ENCODE results near the gene PIM3.

PIM3 gene

GRCh38 chr22:49966774-49967705, 6.5 kb downstream of the PIM3 start:
- H3K27ac ChIP-seq = peak overlapping the region; percentile 51
- H3K4me1 ChIP-seq = peaks cover 3% of the 10 kb centered on the region
- no peaks in the 10 kb centered on the region for H3K79me2 ChIP-seq
- H2AFZ ChIP-seq = no peak overlapping the region
- no peak overlapping the region for H3K9ac ChIP-seq
- H3K36me3 ChIP-seq (ENCODE audit: control insufficient read depth, insufficient read depth, low read length) = no peaks in the 10 kb centered on the region
- H3K9me3 ChIP-seq (ENCODE audit: control insufficient read depth, low read length) = no peaks in the 10 kb centered on the region
- H3K4me2 ChIP-seq (ENCODE audit: low read length) = peak overlapping the region; percentile 29
- H3K27me3 ChIP-seq (ENCODE audit: control insufficient read depth, insufficient read depth, low read length) = no peaks in the 10 kb centered on the region
- TF ChIP-seq CTCF (IDR thresholded peaks at IDR 0.05) = no peak
- no peak overlapping the region for H3K4me3 ChIP-seq (ENCODE audit: low read depth, low read length)

GRCh38 chr22:49967706-49968208, 7.2 kb downstream of the PIM3 start:
- H3K27ac ChIP-seq = peak overlapping the region; percentile 51
- H3K4me2 ChIP-seq (ENCODE audit: low read length) = peak overlapping the region; percentile 29
- no peak overlapping the region for H3K9ac ChIP-seq
- H3K4me3 ChIP-seq (ENCODE audit: low read depth, low read length) = no peak overlapping the region
- no peaks in the 10 kb centered on the region for H3K9me3 ChIP-seq (ENCODE audit: control insufficient read depth, low read length)
- H2AFZ ChIP-seq = no peak overlapping the region
- no peaks in the 10 kb centered on the region for H3K27me3 ChIP-seq (ENCODE audit: control insufficient read depth, insufficient read depth, low read length)
- TF ChIP-seq CTCF (IDR thresholded peaks at IDR 0.05) = no peak
- H3K36me3 ChIP-seq (ENCODE audit: control insufficient read depth, insufficient read depth, low read length) = no peaks in the 10 kb centered on the region
- peaks cover 3% of the 10 kb centered on the region for H3K4me1 ChIP-seq
- H3K79me2 ChIP-seq = no peaks in the 10 kb centered on the region

GRCh38 chr22:49968313-49968830, 7.8 kb downstream of the PIM3 start:
- no peak overlapping the region for H2AFZ ChIP-seq
- no peak overlapping the region for H3K27ac ChIP-seq
- no peak for TF ChIP-seq CTCF (IDR thresholded peaks at IDR 0.05)
- no peaks in the 10 kb centered on the region for H3K79me2 ChIP-seq
- H3K9ac ChIP-seq = no peak overlapping the region
- H3K9me3 ChIP-seq (ENCODE audit: control insufficient read depth, low read length) = no peaks in the 10 kb centered on the region
- H3K4me3 ChIP-seq (ENCODE audit: low read depth, low read length) = no peak overlapping the region
- peaks cover 3% of the 10 kb centered on the region for H3K4me1 ChIP-seq
- no peaks in the 10 kb centered on the region for H3K27me3 ChIP-seq (ENCODE audit: control insufficient read depth, insufficient read depth, low read length)
- H3K36me3 ChIP-seq (ENCODE audit: control insufficient read depth, insufficient read depth, low read length) = no peaks in the 10 kb centered on the region
- H3K4me2 ChIP-seq (ENCODE audit: low read length) = no peak overlapping the region

- peaks cover 3% of the 10 kb centered on the region for H3K4me1 ChIP-seq
Measured at GRCh38 chr22:49968831-49969661, 8.5 kb downstream of the PIM3 start.

More at GRCh38 chr22:49968831-49969661, 8.5 kb downstream of the PIM3 start:
- no peak overlapping the region for H3K4me3 ChIP-seq (ENCODE audit: low read depth, low read length)
- no peaks in the 10 kb centered on the region for H3K36me3 ChIP-seq (ENCODE audit: control insufficient read depth, insufficient read depth, low read length)
- no peaks in the 10 kb centered on the region for H3K79me2 ChIP-seq
- H2AFZ ChIP-seq = no peak overlapping the region
- no peaks in the 10 kb centered on the region for H3K27me3 ChIP-seq (ENCODE audit: control insufficient read depth, insufficient read depth, low read length)
- H3K27ac ChIP-seq = no peak overlapping the region
- H3K4me2 ChIP-seq (ENCODE audit: low read length) = no peak overlapping the region
- H3K9me3 ChIP-seq (ENCODE audit: control insufficient read depth, low read length) = no peaks in the 10 kb centered on the region
- no peak overlapping the region for H3K9ac ChIP-seq
- no peak for TF ChIP-seq CTCF (IDR thresholded peaks at IDR 0.05)

All from parathyroid adenoma (tissue), 2 donors.